Heart right ventricle (tissue), 16 donors: ENCODE data around the gene LVRN. TPM values are rescaled to one million over a fixed set of nuclear protein-coding genes. Genes with fewer than 3 reads are reported as not detected.
A peak's percentile ranks its signal among the peaks of the same experiment; 100 is the strongest.

ENCODE experiments used
- ATAC-seq, 8 donors: fragments of 200-7000 bp; cut with Tn5 transposase; one replicate each; pipeline ENCODE4 v1.9.1; 2020; ENCODE audit warnings: mild to moderate bottlenecking in 8 of 8, moderate library complexity in 8 of 8, moderate number of reproducible peaks in 1 of 8
- DNase-seq, 2 donors: peaks; one replicate each; pipeline ENCODE4 v3.0.0-alpha.2; 2020
- H3K27ac ChIP-seq, 10 donors: fragments of 200-600 bp; sonication (generic) in 2 of 10; one replicate each; pipeline versions ENCODE4 v1.5.0 to v1.8.0; 2020 to 2022; ENCODE audit warnings: mild to moderate bottlenecking in 3 of 10
- H3K27me3 ChIP-seq, 7 donors: fragments of 200-600 bp; one replicate each; pipeline ENCODE4 v1.8.0; 2021 to 2022; ENCODE audit warnings: mild to moderate bottlenecking in 2 of 7
- H3K36me3 ChIP-seq, 9 donors: fragments of 200-600 bp; sonication (generic) in 1 of 9; one replicate each; pipeline versions ENCODE4 v1.5.0 to v1.8.0; 2020 to 2022; ENCODE audit warnings: mild to moderate bottlenecking in 2 of 9
- H3K4me1 ChIP-seq, 9 donors: fragments of 200-600 bp; sonication (generic) in 1 of 9; one replicate each; pipeline versions ENCODE4 v1.5.0 to v1.8.0; 2020 to 2022; ENCODE audit warnings: mild to moderate bottlenecking in 4 of 9
- H3K4me3 ChIP-seq, 10 donors: fragments of 200-600 bp; sonication (generic) in 2 of 10; one replicate each; pipeline versions ENCODE4 v1.5.0 to v1.8.0; 2020 to 2022; ENCODE audit warnings: mild to moderate bottlenecking in 7 of 10, moderate library complexity in 2 of 10
- H3K9me3 ChIP-seq, 11 donors: fragments of 200-600 bp in 10 of 11; sonication (generic) in 2 of 11; one replicate each; pipeline versions ENCODE4 v1.5.0 to v1.8.0; 2013 to 2022; ENCODE audit warnings: mild to moderate bottlenecking in 2 of 11, control low read depth in 1 of 11, moderate library complexity in 1 of 11
- CTCF ChIP-seq, 9 donors: fragments of 200-600 bp; sonication (generic) in 2 of 9; IDR thresholded peaks; one replicate each; pipeline versions ENCODE4 v1.5.0 to v1.8.0; 2021 to 2022; ENCODE audit warnings: antibody characterized with exemption in 9 of 9, mild to moderate bottlenecking in 5 of 9, moderate library complexity in 1 of 9
- WGBS, 2 donors: extraction: QIAGEN DNeasy Blood & Tissue Kit; methylation state at CpG; one replicate each; pipeline ENCODE4 v1.1.7; 2013; ENCODE audit warnings: inconsistent platforms in 1 of 2; 5-methylcytosine and 5-hydroxymethylcytosine counted together
- intact Hi-C, 10 donors: fragments of 100-400 bp; cut with DNase I; formaldehyde crosslinking; loops; one replicate each; pipeline versions ENCODE4 v1.11.1 to v1.14.2; 2022
- polyA plus RNA-seq, 2 donors: library from polyadenylated mRNA; stranded (reverse); fragments of 200-250 nt; gene quantifications; one replicate each; pipeline ENCODE4 v1.2.3, GENCODE V29; 2013
- total RNA-seq, 10 donors: library from RNA; stranded (reverse); fragmentation: NEBNext Ultra II Directional in 3 of 10; extraction: Animal tissue kit (Norgen Biotek cat#: 25700) in 3 of 10; gene quantifications; one replicate each; pipeline versions ENCODE4 v1.2.1 to v1.2.4, GENCODE V29; 2021 to 2023
- donor health status: Arrhythmogenic right ventricular cardiomyopathy.
- donor health status: ischemic (EF 13 %, LVEDD 7.1; RV severe dilation, severe dysfunction).
- donor health status: healthy with polysubstance abuse.
- donor health status: DM: no; HTN: yes; CAD: no.
- donor health status: DM: no; HTN: no; CAD: no.
- donor health status: ischemic (EF 25% LVEDD 6.9; RV normal size, moderate dysfunction).
- donor health status: ischemic (EF 25% LVEDD 5.7; RV mildly dilated, moderate dysfunction).
- donor health status: healthy.
- donor health status: DM: yes; HTN: yes; CAD: no.
- donor health status: Ischemic cardiomyopathy.
- donor health status: ischemic (EF 35%, LVEDD 5.7; RV mildly dilated, moderate dysfunction).
- donor health status: nonischemic (EF 11% LVEDD 7.7; RV severe dilation, severe dysfunction).
- donor health status: DM: yes; HTN: yes; CAD: no.
- donor health status: PGD.
- donor health status: ischemic (EF 29% LVEDD 5.4; RV normal size, mild dysfunction).
- donor health status: nonischemic (EF 23%, LVEDD 6.1; RV moderate dilation, normal function).

The LVRN gene
- total and polyA plus RNA-seq, 12 donors = 0.07 to 1.0 (median 0.20) TPM; not detected in 1

- Histone ChIP-seq H3K4me3 (no peak overlapping the region), H3K9me3 (peaks cover 0 to 13% (median 0%) of the 10 kb centered on the region in 11 donors), H3K36me3 (no peaks in the 10 kb centered on the region), H3K4me1 (peaks cover 0 to 9% (median 0%) of the 10 kb centered on the region in 9 donors), H3K27ac (peak overlapping the region in 1 of 10 donors; percentile 27), H3K27me3 (no peaks in the 10 kb centered on the region)
- intact Hi-C loops = no loop called here
- 42% methylated on average over 2 of the region's 2 CpGs for WGBS, 2 donors
- no peak for TF ChIP-seq CTCF (IDR thresholded peaks at IDR 0.05)
- ATAC-seq (peak in 6 of 8 donors; percentile 64 to 82 (median 71)), DNase-seq (no peak)
Observed at GRCh38 chr5:115977988-115978387, 15.7 kb downstream of the LVRN start.

- H3K4me3 ChIP-seq = no peak overlapping the region
- peaks cover 0 to 12% (median 0%) of the 10 kb centered on the region in 11 donors for H3K9me3 ChIP-seq
- intact Hi-C loops = no loop called here
- no peak for TF ChIP-seq CTCF (IDR thresholded peaks at IDR 0.05)
- no peaks in the 10 kb centered on the region for H3K36me3 ChIP-seq
- peaks cover 0 to 9% (median 0%) of the 10 kb centered on the region in 9 donors for H3K4me1 ChIP-seq
- DNase-seq (no peak), ATAC-seq (peak in 1 of 8 donors; percentile 37)
- H3K27me3 ChIP-seq = no peaks in the 10 kb centered on the region
- WGBS, 2 donors = 70 to 73% methylated on average over 2 of the region's 2 CpGs
- H3K27ac ChIP-seq = peak overlapping the region in 1 of 10 donors; percentile 27
Observed at GRCh38 chr5:115978779-115979178, 16.5 kb downstream of the LVRN start.

- TF ChIP-seq CTCF (IDR thresholded peaks at IDR 0.05) = no peak
- H3K36me3 ChIP-seq = no peaks in the 10 kb centered on the region
- peaks cover 0 to 9% (median 0%) of the 10 kb centered on the region in 9 donors for H3K4me1 ChIP-seq
- no peak overlapping the region for H3K4me3 ChIP-seq
- peak overlapping the region in 2 of 10 donors; percentile 9 to 27 for H3K27ac ChIP-seq
- H3K9me3 ChIP-seq = peaks cover 0 to 12% (median 0%) of the 10 kb centered on the region in 11 donors
- WGBS, 2 donors = 57 to 65% methylated on average over 3 of the region's 3 CpGs
- intact Hi-C loops = no loop called here
- ATAC-seq = peak in 5 of 8 donors; percentile 17 to 80 (median 37)
- DNase-seq = no peak
- no peaks in the 10 kb centered on the region for H3K27me3 ChIP-seq
Observed at GRCh38 chr5:115979201-115980041, 17.1 kb downstream of the LVRN start.

- 84 to 94% methylated on average over 1 of the region's 1 CpG for WGBS, 2 donors
- Histone ChIP-seq H3K27me3 (no peaks in the 10 kb centered on the region), H3K4me3 (no peak overlapping the region), H3K9me3 (no peaks in the 10 kb centered on the region), H3K36me3 (no peaks in the 10 kb centered on the region), H3K27ac (no peak overlapping the region), H3K4me1 (peaks cover 0 to 6% (median 4%) of the 10 kb centered on the region in 9 donors)
- no peak for DNase-seq
- no peak for TF ChIP-seq CTCF (IDR thresholded peaks at IDR 0.05)
- intact Hi-C loops = no loop called here
- no peak for ATAC-seq
Observed at GRCh38 chr5:115983519-115983918, 21.2 kb downstream of the LVRN start.
